ENCODE measurements around the gene DNAL4.
"Not testable (repeated sequence)": the region's sequence is repeated elsewhere in the genome, so short reads cannot be mapped to it uniquely, and the experiment has no call there.

DNAL4 gene

DNA sequence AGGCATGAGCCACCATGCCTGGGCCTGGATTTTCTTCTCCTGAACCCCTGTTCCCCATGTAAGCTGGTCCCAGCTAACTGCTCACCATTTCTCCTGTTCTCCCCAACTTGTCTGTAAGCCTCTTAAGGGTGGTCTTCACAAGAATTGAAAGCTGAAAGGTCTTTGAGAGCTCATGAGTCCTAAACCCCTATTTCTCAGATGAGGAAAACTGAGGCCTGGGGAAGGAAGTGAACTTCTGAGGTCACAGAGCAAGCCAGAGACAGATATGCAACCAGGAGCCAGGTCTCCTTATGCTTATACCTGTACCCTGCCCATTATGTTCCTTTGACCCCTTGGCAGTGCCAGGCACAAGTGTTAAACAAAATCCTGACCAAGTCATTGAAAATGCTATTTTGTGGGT lies 33.6 kb upstream of the DNAL4 start:
- in situ Hi-C loops (cut with MboI; ENCODE audit: low sequenced_read_pairs) = no loop called here

DNA sequence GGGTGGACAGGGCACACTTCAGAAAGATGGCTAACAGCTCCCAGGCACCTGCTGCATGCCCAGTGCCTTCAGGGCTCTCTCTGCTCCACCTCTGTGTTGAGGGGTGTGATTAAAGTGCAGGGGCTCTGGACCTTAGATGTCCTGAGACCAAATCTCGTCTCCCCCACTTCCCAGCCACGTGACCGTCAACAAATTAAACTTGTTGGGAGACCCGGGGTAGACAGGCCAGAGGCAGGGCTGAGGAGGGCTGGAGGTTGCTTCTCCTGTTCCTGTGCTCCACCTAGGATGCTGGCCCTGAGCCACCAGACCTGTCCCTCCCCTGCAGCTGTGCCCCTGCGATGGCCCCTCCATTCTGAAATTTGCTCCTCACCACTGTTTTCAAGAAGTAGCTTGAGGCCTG lies 32.9 kb upstream of the DNAL4 start:
- in situ Hi-C loops (cut with MboI; ENCODE audit: low sequenced_read_pairs) = no loop called here

DNA sequence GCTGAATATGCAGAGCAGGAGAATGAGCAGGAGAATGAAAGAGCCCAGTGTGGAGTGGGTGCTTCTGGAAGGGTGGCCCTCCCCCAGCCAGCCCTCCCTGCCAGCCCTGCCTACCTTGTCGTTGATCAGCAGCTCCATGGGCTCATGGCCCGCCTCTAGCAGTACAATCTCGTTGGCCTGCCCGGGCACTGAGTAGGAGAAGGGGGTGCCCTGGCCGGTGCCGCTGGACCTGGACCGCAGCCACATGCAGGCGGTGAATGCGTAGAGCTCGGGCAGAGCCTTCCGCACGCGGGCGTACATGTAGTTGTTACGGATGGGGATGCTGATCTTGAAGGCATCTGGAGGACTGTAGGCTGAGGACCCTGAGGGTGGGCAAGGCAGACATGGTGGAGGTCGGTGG lies 32.4 kb upstream of the DNAL4 start:
- in situ Hi-C loops (cut with MboI; ENCODE audit: low sequenced_read_pairs) = no loop called here

DNA sequence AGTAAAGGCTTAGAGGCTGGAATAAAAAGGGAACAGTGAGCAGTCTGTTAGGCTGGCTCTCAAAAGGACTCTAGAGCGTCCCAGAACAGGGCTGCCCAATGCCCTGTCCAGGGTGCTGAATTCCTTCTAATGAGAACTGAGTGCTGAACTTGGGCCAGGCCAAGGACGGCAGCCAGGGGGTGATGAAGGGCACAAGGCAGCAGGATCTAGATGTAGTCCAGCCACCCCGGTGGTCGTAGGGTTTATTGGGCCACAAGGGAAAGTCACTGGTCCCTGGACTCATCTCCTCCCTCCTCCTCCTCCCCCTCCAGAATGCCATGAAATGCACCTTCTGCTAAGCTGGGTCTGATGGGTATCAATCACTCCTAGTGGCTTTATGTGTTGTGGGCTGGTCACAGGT lies 30.6 kb upstream of the DNAL4 start:
- in situ Hi-C loops (cut with MboI; ENCODE audit: low sequenced_read_pairs) = no loop called here

DNA sequence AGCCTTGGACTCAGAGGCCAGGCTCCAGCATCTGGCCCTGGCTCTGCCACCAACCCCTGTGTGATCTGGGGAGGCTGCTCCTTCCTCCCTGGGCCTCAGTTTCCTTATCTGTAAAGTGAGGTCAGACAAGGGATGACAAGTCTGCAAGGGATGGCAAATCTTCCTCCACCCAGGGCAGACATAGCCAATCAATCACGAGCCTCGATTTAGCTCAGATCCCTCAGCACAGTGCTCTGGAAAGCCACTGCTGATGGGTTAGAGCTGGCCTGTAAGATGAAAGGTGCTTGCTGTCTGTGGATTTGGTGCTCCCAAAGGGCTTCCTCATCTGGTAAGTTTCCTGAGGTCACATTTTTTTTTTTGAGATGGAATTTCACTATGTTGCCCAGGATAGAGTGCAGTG lies 29.7 kb upstream of the DNAL4 start:
- in situ Hi-C loops (cut with MboI; ENCODE audit: low sequenced_read_pairs) = no loop called here

DNA sequence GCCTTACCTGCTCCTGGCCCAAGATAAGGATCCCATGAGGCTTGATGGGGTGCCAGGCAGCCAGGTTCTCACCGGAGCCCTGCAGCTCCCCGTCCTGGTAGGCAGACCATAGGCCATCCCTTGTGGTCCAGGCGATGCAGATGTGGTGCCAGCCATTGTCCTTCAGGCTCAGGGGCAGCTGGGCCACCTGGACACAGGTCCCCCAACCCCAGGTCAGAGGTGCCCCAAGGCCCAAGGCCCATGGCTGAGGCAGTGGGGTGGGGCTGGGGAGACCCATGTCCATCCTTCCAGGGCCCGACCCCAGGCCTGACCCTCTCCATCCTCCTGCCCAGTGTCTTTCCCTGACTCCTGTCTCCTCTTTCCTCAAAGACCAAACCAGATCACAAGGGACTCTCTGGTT lies 29.1 kb upstream of the DNAL4 start:
- in situ Hi-C loops (cut with MboI; ENCODE audit: low sequenced_read_pairs) = no loop called here

DNA sequence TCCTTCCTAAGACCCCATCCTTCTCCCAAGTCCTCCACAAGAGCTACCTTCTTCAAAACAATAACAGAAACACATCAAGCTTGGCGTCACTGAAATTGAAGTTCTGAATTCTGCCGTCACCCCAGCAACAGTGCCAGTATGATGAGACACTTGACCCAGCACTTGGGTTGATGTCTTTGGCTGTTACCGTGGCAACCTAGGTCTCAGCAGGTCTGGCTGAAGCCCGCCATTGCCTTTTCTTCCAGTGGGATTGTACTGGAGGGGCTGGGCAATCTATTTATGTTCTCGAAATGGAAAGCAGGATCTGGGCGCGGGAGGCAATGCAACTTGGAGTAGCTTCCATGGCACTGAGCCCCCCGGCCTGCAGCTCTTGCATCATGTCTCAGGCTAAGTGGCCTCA lies 26.1 kb upstream of the DNAL4 start:
- in situ Hi-C loops (cut with MboI; ENCODE audit: low sequenced_read_pairs) = no loop called here

DNA sequence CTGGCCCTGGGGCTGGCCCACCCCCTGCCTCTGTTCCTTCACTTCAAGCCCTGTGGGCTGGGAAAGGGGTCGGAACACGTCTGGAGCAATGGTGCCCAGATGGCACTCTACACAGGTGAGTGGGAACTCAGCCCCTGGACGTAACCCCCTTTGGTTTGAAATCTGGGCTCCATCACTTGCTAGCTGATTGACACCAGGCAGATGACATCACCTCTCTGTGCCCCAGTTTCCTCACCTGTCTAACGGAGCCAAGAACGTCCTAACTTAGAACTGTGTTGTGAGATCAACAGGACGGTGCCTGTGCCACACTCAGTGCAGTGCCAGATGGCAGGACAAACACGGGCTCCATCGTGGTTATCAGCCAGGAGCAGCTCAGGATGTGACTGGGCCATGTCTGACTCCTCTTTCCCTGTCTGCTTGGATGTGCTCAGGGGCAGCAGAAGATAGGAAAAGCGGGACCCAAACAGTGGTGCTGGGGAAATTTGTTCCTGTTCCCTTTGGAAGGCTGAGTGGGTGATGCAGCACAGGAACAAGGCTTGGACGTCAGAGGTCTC lies 25.5 kb upstream of the DNAL4 start:
- in situ Hi-C loops (cut with MboI; ENCODE audit: low sequenced_read_pairs) = no loop called here

DNA sequence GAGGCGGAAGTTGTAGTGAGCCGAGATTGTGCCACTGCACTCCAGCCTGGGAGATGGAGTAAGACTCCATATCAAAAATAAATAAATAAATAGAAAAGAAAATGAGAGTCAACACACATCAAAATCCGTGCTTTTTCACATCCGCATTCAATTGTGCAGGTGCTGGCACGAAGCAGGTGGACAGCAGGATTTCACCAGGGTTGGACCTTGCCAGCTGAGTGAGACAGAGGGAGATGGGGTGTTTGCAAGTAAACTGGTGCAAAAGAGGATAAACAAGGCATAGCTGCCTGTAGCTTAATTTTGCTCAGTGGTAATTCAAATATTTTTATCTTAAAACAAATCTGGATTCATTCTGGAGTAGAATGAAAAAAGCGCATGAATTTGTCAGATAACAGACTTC lies 23.3 kb upstream of the DNAL4 start:
- in situ Hi-C loops (cut with MboI; ENCODE audit: low sequenced_read_pairs) = no loop called here

DNA sequence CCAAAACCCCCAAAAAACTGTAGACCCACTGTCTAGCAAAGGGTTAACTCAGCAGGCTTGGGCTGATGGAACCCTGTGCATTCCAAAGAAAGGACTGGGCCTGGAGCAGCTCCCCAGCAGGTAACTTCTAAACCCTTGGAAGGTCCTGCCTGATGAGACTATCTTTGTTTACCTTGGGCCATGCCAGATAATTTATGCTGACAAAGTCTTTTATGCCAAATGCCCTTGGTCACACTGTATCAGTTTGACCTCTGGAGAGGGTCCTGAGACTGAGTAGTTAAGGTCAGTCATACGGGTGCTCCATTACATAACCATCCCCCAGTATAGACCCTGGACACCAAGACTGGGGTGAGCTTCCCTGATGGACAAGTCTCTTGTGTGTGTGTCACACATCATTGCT lies 21.9 kb upstream of the DNAL4 start:
- in situ Hi-C loops (cut with MboI; ENCODE audit: low sequenced_read_pairs) = no loop called here

DNA sequence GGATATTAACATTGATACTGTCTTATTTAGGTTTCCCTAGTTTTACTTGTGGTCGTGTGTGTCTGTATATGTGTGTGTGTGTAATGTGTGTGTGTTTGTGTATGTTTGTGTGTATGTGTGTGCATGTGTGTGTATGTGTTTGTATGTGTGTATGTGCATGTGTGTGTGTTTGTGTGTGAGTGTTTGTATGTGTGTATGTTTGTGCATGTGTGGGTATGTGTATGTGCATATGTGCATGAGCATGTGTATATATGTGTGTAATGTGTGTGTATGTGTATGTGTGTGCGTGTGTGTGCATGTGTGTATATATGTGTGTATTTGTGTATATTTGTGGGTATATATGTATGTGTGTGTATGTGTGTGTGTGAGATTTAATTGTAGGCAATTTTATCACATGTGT lies 17.3 kb upstream of the DNAL4 start:
- in situ Hi-C loops (cut with MboI; ENCODE audit: low sequenced_read_pairs) = no loop called here

DNA sequence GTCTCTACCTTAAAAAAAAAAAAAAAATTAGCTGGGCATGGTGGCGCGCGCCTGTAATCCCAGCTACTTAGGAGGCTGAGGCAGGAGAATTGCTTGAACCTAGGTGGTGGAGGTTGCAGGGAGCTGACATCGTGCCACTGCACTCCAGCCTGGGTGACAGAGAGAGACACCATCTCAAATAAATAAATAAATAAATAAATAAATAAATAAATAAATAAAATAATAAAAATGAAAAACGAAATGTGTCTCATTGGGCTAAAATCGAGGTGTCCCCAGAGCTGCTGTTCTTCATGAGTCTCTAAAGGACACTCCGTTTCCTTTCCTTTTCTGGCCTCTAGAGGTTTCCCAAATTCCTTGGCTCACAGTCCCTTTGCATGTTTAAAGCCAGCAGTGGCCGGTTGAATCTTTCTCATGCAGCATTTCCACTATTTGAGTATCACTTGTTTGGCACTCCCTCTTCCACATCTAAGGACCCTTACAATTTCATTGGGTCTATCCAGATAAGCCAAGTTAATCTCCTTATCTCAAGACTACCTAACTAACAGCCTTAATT lies 11.2 kb upstream of the DNAL4 start:
- in situ Hi-C loops (cut with MboI; ENCODE audit: low sequenced_read_pairs) = not testable (repeated sequence)

DNA sequence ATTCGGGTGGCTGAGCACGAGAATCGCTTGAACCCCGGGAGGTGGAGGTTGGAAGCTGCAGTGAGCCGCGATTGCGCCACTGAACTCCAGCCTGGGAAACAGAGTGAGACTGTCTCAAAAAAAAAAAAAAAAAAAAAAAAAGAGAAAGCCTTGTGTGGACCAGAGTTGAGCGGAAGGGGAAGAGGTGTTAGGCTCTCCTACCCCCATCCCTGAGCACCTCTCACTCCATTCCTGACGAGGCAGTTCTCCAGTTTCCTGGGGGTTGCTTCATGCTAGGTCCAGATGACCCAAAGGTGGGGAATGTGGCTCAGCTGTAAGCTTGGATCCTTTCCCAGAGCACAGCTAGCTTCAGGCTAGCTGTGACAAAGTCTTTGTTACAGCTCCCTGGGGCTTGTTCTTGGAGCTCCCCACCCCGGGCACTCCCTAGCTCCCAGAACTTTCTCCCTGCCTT lies 8.8 kb upstream of the DNAL4 start:
- in situ Hi-C loops (cut with MboI; ENCODE audit: low sequenced_read_pairs) = no loop called here

DNA sequence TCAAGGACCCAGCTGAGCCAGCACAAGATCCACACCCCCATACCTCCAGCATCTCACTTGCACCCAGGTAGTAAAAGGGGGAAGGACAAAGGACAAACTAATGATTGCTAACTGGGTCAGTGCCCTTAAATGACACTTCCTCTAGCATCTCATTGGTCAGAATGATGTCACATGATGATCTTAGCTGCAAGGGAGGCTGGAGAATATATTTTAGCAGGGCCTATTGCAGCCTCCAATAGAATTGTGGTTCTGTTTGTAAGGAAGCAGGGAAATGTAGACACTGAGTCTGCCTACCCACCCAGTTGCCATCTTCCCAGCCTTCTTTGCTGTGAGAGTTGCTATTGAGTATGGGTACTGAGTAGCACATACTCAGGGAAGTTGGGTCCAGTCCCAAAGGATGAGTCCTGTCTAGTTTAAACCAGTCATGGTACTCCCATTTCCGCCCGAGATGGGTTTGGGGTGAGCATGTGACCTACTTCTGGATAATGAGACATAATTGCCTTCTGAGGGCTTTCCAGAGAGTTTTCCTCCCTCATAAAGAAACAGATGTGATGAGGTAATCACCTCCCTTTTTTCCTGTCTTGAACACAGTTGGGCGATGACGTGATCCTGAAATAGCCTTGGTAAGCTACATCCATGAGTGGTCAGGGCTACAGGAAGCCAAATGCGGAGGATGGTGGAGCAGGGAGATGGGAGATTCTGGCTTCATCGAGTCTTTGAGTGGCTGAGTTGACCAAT lies 5.5 kb upstream of the DNAL4 start:
- in situ Hi-C loops (cut with MboI; ENCODE audit: low sequenced_read_pairs) = no loop called here

DNA sequence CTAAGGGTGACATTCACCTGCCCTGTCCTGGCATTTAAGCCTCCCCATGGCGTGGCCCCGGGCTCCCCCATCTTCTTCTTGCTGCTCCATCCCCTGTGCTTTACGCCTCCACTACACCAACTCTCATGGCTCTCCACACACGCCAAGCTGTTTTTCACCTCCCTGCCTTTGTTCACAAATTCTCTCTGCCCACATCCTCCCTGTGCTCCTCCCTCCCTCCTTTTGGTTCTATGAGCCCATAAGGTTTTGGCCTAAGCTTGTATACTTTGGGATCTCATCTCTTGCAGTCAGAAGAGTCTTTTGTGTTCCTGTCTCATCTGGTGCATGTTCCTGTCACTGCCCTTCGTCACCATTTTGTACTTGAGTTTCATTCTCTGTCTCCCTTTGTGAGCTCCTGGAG lies 4.6 kb upstream of the DNAL4 start:
- in situ Hi-C loops (cut with MboI; ENCODE audit: low sequenced_read_pairs) = no loop called here

DNA sequence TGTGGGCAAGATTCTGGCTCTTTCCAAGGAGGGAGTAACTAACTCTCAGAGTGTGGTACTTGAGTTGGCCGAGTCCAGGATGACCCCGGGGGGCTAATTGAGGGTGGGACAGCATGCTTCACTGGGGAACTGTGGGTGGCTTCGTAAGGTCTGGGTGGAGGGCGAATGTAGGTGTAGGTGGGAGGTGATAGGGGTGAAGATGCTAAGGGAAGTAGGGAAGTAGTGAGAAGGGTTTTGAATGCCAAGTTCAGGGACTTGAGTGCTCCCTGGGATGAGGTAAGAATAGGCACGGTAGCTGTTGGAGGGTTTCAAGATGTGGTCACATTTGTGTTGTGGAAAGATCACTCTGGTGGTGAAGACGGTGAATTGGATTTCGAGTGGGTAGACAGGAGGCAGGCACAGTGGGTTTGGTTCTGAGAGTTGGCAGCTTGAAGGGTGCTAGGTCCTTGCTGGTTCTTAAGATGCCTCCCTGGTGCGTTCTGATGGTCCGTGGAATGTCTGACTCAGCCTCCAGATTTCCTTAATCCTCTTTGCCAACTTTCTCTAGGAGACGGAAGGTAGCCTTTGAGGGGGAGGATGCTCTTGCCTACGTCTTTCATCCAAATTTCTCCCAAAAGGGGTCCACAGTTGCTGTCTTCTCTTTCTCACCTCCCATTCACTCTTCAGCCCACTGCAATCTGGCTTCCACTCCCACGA lies 2.5 kb upstream of the DNAL4 start:
- in situ Hi-C loops (cut with MboI; ENCODE audit: low sequenced_read_pairs) = no loop called here

DNA sequence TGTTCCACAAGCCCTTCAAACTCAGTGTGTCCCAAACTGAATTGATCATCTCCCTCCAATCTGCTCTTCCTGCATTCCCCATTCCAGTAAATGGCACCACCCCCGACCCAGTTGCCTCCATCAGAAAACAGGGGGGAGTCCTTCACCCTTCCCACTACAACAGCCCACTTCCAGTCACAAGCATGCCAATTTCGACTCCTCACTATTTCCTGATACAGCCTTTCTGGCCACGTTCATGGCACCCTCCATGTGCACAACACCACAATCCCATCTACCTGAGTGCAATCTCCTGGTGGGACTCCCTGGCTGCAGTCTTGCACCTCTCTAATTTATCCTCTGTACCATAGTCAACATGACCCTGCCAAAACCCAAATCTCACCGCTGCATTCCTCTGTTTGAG lies 1.6 kb upstream of the DNAL4 start:
- in situ Hi-C loops (cut with MboI; ENCODE audit: low sequenced_read_pairs) = no loop called here

DNA sequence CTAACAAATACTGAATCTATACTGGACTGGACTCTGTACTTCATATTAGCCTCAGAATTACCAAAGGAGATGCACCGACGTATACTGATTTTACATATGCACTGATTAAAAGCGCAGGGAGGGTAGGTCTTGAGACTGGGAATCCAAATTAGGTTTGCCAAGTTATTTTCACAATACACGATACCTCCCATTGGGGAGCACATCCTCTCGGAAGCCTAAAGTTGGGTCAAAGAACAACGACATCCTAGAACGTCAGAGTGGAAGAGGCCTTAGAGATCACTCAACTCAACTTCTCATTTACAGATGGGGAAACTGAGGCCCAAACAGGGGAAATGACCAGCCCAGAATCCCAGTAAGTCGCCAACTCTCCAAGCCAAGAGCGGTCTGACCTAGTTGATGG lies 626 bp downstream of the DNAL4 start:
- in situ Hi-C loops (cut with MboI; ENCODE audit: low sequenced_read_pairs) = no loop called here

DNA sequence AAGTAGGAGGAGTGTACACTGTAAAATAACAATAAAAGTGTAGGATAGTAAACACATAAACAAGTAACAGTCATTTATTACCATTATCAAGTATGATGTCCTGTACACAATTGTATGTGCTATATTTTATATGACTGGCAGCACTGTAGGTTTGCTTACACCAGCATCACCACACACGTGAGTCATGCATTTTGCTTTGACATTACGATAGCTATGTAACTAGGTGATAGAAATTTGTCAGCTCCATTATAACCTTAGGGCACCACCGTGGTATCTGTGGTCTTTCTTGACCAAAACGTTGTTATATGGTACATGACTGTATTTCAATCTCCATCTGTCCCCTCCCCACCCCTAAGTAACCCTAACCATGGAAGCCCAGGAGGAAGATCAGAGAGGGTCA lies 1.1 kb downstream of the DNAL4 start:
- in situ Hi-C loops (cut with MboI; ENCODE audit: low sequenced_read_pairs) = no loop called here

DNA sequence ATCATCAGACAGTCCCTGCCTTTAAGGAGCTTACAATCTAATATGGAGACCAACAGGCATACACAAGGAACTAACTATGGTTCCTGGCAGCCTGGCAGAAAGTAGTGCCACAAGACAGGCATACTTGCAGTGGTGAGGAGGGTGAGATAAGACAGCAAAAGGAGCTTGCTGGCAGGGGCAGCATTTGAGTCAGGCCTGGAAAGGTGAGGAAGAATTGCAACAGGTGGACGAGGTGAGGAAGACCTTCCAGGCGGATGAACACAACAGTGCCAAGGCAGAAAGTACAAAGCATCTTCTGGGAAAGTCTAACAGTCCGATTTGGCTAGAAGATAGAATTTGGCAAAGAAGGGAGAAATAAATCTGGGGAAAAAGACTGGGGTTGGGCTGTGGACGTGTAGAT lies 4.3 kb downstream of the DNAL4 start:
- in situ Hi-C loops (cut with MboI; ENCODE audit: low sequenced_read_pairs) = no loop called here

DNA sequence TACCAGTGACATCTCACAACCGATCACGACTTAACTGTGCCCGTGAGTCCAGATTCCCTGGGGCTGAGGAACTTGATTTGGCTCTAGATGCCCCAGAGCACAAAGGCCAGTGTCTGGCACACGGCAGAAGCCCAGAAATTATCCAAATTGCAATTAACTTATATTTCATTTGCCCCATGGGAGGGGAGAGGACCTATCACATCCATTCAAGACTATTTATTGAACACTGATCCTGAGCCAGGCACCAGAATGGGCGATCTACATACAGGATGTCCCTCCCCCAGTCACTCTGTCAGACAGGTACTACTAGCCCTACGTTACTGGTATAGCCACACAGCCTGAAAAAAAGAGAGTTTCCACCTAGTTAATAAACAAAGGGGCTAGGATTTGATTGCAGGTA lies 5.1 kb downstream of the DNAL4 start:
- in situ Hi-C loops (cut with MboI; ENCODE audit: low sequenced_read_pairs) = no loop called here
